ENCODE measurements around the gene EXOSC3. TPM values are rescaled to one million over a fixed set of nuclear protein-coding genes. Genes with fewer than 3 reads are reported as not detected.

Gene EXOSC3
- total and polyA plus RNA-seq, 9 donors, result 20.2 to 28.3 (median 24.0) TPM

DNA sequence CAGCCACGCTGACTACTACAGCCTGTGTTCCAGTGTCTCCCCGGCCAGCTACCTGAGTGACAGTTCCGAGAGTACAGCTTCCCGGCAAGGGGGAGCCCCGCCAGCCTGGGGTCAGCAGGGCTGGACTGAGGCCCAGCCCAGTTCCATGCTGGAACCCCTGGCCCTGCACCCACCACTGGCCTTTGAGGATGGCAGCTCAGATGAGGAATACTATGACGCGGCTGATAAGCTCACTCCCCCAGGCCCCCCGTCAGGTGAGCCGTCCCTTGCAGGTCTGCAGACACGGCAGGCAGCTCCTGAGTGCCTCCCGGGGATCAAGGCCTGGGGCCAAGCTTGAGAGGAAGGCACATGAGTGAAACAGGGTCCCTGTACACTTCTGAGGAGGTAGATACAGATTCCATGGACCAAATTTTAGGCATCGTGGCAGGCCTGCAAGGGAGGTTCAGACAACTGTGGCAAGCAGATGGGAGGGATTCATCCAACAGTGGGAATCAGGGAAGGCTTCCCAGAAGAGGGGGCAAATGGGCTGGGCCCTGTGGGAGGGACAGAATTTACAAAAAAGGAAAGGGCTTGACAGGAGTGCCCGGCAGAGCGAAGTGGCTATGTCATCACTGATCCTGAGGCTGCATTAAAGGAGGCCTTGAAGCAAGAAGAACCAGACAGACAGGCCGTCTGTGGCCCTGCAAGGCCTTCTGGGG is 44.1 kb downstream of the EXOSC3 start:
- Histone ChIP-seq H3K4me1 (ENCODE audit: control insufficient read depth, insufficient read depth, low read length) (peaks cover 9% of the 10 kb centered on the region), H3K27ac (ENCODE audit: low read length) (no peak overlapping the region), H3K27me3 (ENCODE audit: control insufficient read depth, insufficient read depth, low read length) (no peaks in the 10 kb centered on the region), H3K36me3 (ENCODE audit: control insufficient read depth, insufficient read depth, low read length) (peaks cover 30% of the 10 kb centered on the region), H3K9me3 (replicated peaks; ENCODE audit: control insufficient read depth, low read depth, low read length) (no peaks in the 10 kb centered on the region), H3K4me3 (ENCODE audit: low read length) (no peak overlapping the region)
- 71% methylated on average over 12 of the region's 15 CpGs for WGBS (ENCODE audit: insufficient coverage)
- no peak for DNase-seq

- no peaks in the 10 kb centered on the region for H3K9me3 ChIP-seq (replicated peaks; ENCODE audit: control insufficient read depth, low read depth, low read length)
- peaks cover 3% of the 10 kb centered on the region for H3K4me1 ChIP-seq (ENCODE audit: control insufficient read depth, insufficient read depth, low read length)
- no peaks in the 10 kb centered on the region for H3K27me3 ChIP-seq (ENCODE audit: control insufficient read depth, insufficient read depth, low read length)
- no peak for DNase-seq
- H3K36me3 ChIP-seq (ENCODE audit: control insufficient read depth, insufficient read depth, low read length), result peaks cover 35% of the 10 kb centered on the region
- 91% methylated on average over 15 of the region's 16 CpGs for WGBS (ENCODE audit: insufficient coverage)
- H3K27ac ChIP-seq (ENCODE audit: low read length), result no peak overlapping the region
- H3K4me3 ChIP-seq (ENCODE audit: low read length), result no peak overlapping the region
Measured at GRCh38 chr9:37740128-37740527, 44.7 kb downstream of the EXOSC3 start.

- Histone ChIP-seq H3K27ac (ENCODE audit: low read length) (no peak overlapping the region), H3K36me3 (ENCODE audit: control insufficient read depth, insufficient read depth, low read length) (peaks cover 37% of the 10 kb centered on the region), H3K9me3 (replicated peaks; ENCODE audit: control insufficient read depth, low read depth, low read length) (no peaks in the 10 kb centered on the region), H3K4me3 (ENCODE audit: low read length) (no peak overlapping the region), H3K27me3 (ENCODE audit: control insufficient read depth, insufficient read depth, low read length) (no peaks in the 10 kb centered on the region), H3K4me1 (ENCODE audit: control insufficient read depth, insufficient read depth, low read length) (no peaks in the 10 kb centered on the region)
- 50% methylated on average over 2 of the region's 5 CpGs for WGBS (ENCODE audit: insufficient coverage)
- no peak for DNase-seq
Measured at GRCh38 chr9:37739222-37739621, 45.6 kb downstream of the EXOSC3 start.

- no peak for DNase-seq
- H3K27ac ChIP-seq (ENCODE audit: low read length), result no peak overlapping the region
- no CpG with 5 or more reads among the region's 2 CpGs for WGBS (ENCODE audit: insufficient coverage)
- H3K27me3 ChIP-seq (ENCODE audit: control insufficient read depth, insufficient read depth, low read length), result no peaks in the 10 kb centered on the region
- no peaks in the 10 kb centered on the region for H3K9me3 ChIP-seq (replicated peaks; ENCODE audit: control insufficient read depth, low read depth, low read length)
- peaks cover 20% of the 10 kb centered on the region for H3K36me3 ChIP-seq (ENCODE audit: control insufficient read depth, insufficient read depth, low read length)
- H3K4me3 ChIP-seq (ENCODE audit: low read length), result no peak overlapping the region
- peaks cover 19% of the 10 kb centered on the region for H3K4me1 ChIP-seq (ENCODE audit: control insufficient read depth, insufficient read depth, low read length)
Measured at GRCh38 chr9:37732952-37733351, 51.9 kb downstream of the EXOSC3 start.

- H3K4me1 ChIP-seq (ENCODE audit: control insufficient read depth, insufficient read depth, low read length), result peaks cover 19% of the 10 kb centered on the region
- peaks cover 20% of the 10 kb centered on the region for H3K36me3 ChIP-seq (ENCODE audit: control insufficient read depth, insufficient read depth, low read length)
- peak overlapping the region; percentile 9 for H3K27ac ChIP-seq (ENCODE audit: low read length)
- no peaks in the 10 kb centered on the region for H3K9me3 ChIP-seq (replicated peaks; ENCODE audit: control insufficient read depth, low read depth, low read length)
- no peak overlapping the region for H3K4me3 ChIP-seq (ENCODE audit: low read length)
- H3K27me3 ChIP-seq (ENCODE audit: control insufficient read depth, insufficient read depth, low read length), result no peaks in the 10 kb centered on the region
- 39% methylated on average over 8 of the region's 10 CpGs for WGBS (ENCODE audit: insufficient coverage)
- peak; percentile 62 for DNase-seq
Measured at GRCh38 chr9:37732086-37732741, 52.6 kb downstream of the EXOSC3 start.

DNA sequence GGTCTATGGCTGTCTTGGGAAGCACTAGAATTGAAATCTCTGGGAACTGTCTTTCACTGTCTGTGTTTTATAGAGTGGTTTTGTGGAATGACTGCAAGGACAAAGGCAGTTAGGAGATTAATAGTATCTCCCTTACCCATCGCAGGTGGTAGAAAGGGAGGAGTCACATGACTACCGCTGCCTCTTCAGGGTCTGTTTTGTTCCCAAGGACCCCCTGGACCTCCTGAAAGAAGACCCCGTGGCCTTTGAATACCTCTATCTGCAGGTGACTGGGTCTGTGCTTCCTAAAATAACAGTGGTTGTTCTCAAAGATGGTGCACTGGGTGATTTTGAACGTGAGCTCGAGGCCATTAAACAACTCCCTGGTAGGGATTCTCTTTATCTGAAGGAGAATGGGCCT is 54.0 kb downstream of the EXOSC3 start:
- Histone ChIP-seq H3K9me3 (replicated peaks; ENCODE audit: control insufficient read depth, low read depth, low read length) (no peaks in the 10 kb centered on the region), H3K4me3 (ENCODE audit: low read length) (no peak overlapping the region), H3K27me3 (ENCODE audit: control insufficient read depth, insufficient read depth, low read length) (no peaks in the 10 kb centered on the region), H3K27ac (ENCODE audit: low read length) (no peak overlapping the region), H3K4me1 (ENCODE audit: control insufficient read depth, insufficient read depth, low read length) (peaks cover 19% of the 10 kb centered on the region), H3K36me3 (ENCODE audit: control insufficient read depth, insufficient read depth, low read length) (peaks cover 11% of the 10 kb centered on the region)
- DNase-seq, result no peak
- 20% methylated on average over 1 of the region's 5 CpGs for WGBS (ENCODE audit: insufficient coverage)

DNA sequence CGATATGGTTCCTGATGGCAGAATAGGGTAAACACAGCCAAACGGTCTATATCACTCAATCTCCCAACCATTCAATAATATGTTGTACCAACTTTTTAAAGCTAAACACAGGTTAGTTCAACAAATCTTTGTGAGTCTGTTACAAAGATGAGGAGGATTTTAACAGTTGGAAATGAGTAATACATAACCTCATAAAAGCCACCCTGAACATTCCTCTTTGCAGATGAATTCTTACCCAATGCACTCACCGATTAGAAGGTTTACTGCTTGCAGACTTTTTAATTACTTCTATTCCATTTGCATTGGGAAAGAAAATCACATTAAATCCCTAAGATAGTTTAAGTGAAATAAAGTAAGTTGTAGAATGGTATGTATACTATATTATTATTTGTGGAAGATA is 54.6 kb downstream of the EXOSC3 start:
- no peak overlapping the region for H3K4me3 ChIP-seq (ENCODE audit: low read length)
- DNase-seq, result no peak
- peaks cover 11% of the 10 kb centered on the region for H3K36me3 ChIP-seq (ENCODE audit: control insufficient read depth, insufficient read depth, low read length)
- no peaks in the 10 kb centered on the region for H3K27me3 ChIP-seq (ENCODE audit: control insufficient read depth, insufficient read depth, low read length)
- no CpG with 5 or more reads among the region's 3 CpGs for WGBS (ENCODE audit: insufficient coverage)
- H3K27ac ChIP-seq (ENCODE audit: low read length), result no peak overlapping the region
- peaks cover 19% of the 10 kb centered on the region for H3K4me1 ChIP-seq (ENCODE audit: control insufficient read depth, insufficient read depth, low read length)
- no peaks in the 10 kb centered on the region for H3K9me3 ChIP-seq (replicated peaks; ENCODE audit: control insufficient read depth, low read depth, low read length)

Other genes starting within 250 kb of the EXOSC3 start
- 24.5 TPM for gene FBXO10, start 208.7 kb downstream of the EXOSC3 start, total RNA-seq
- 10 to 100 TPM; 23.9 to 42.1 (median 33.2) TPM for gene FBXO10, start 208.7 kb downstream of the EXOSC3 start, polyA plus RNA-seq (ENCODE audit: insufficient read depth in 1 of 8, insufficient read length in 8 of 8, low replicate concordance in 1 of 8)
- gene TOMM5, start 192.5 kb downstream of the EXOSC3 start, total RNA-seq, result 114 TPM
- 10 to 100 TPM; 68.9 to 95.7 (median 84.4) TPM for gene TOMM5, start 192.5 kb downstream of the EXOSC3 start, polyA plus RNA-seq (ENCODE audit: insufficient read depth in 1 of 8, insufficient read length in 8 of 8, low replicate concordance in 1 of 8)
- gene FRMPD1, start 134.1 kb downstream of the EXOSC3 start, total RNA-seq, result 7.6 TPM
- 10 to 100 TPM in 5 of 8 donors, 1 to 10 TPM in 3; 6.7 to 12.5 (median 10.8) TPM for gene FRMPD1, start 134.1 kb downstream of the EXOSC3 start, polyA plus RNA-seq (ENCODE audit: insufficient read depth in 1 of 8, insufficient read length in 8 of 8, low replicate concordance in 1 of 8)
- 4.8 TPM for gene TRMT10B, start 31.3 kb downstream of the EXOSC3 start, total RNA-seq
- 10 to 100 TPM in 4 of 8 donors, 1 to 10 TPM in 4; 6.9 to 13.8 (median 10.1) TPM for gene TRMT10B, start 31.3 kb downstream of the EXOSC3 start, polyA plus RNA-seq (ENCODE audit: insufficient read depth in 1 of 8, insufficient read length in 8 of 8, low replicate concordance in 1 of 8)
- gene DCAF10, start 15.7 kb upstream of the EXOSC3 start, total RNA-seq, result 13.3 TPM
- 10 to 100 TPM; 17.0 to 25.1 (median 21.0) TPM for gene DCAF10, start 15.7 kb upstream of the EXOSC3 start, polyA plus RNA-seq (ENCODE audit: insufficient read depth in 1 of 8, insufficient read length in 8 of 8, low replicate concordance in 1 of 8)
- 19.7 TPM for gene SLC25A51, start 119.1 kb upstream of the EXOSC3 start, total RNA-seq
- 10 to 100 TPM in 6 of 8 donors, 1 to 10 TPM in 2; 9.6 to 14.4 (median 13.0) TPM for gene SLC25A51, start 119.1 kb upstream of the EXOSC3 start, polyA plus RNA-seq (ENCODE audit: insufficient read depth in 1 of 8, insufficient read length in 8 of 8, low replicate concordance in 1 of 8)

All from muscle of leg (tissue), 11 donors.